ENCODE data around the gene MAGEB4.

The MAGEB4 gene

DNA sequence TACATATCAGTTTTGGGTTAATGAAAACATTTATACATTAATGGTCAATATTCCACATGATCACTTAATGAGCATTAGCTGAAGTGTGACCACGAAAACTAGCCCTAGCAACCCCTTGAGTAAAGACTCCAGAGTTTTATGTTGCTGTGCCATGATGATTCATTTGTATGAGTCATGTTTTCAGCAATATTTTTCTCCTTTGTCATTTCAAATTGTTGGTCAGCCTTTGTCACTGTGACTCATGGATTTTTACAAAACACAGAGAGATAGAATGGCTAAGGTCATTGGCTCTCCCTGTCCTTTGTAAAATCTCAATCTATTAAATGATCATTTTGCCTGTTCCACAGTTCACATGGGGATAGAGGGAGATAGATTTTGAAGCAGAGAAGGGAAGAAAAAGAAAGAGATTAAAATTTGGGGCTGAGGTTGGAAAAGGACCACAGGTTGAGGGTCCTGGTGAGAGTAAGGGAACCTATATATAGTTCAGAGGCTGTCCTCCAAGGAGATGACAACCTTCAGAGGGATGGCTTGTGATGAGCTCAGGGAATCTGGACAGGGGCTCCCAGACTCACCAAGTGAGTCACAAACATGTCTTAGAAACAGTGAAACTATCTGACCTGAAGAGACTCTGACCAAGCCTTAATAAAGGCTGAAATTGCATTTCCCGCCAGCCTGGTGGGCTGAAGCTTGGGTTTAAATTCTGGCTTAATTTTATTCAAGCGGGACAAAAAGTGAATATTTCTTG lies 41.8 kb downstream of the MAGEB4 start:
- DNase-seq (ENCODE audit: low read depth) = peak; percentile 62
